GM18519 (cell line): ENCODE results near the gene TSC22D4.
"Not testable (repeated sequence)": the region's sequence is repeated elsewhere in the genome, so short reads cannot be mapped to it uniquely, and the experiment has no call there.

Experiments
- ATAC-seq: cut with Tn5 transposase; IDR thresholded peaks from one replicate; pipeline ENCODE4 v1.9.1; 2021; ENCODE audit warnings: mild to moderate bottlenecking, moderate library complexity; ENCODE audit not compliant: unreplicated experiment, low FRiP score

Gene TSC22D4

DNA sequence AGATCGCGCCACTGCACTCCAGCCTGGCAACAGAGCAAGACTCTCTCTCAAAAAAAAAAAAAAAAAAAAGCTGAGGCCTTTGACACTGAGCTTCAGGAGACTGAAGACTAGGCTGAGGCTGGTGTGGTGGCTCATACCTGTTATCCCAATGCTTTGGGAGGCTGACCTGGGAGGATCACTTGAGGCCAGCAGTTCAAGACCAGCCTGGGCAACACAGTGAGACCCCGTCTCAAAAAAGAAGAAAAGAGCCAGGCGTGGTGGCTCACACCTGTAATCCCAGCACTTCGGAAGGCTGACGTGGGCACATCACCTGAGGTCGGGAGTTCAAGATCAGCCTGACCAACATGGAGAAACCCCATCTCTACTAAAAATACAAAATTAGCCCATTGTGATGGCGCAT is 31.7 kb downstream of the TSC22D4 start:
- not testable (repeated sequence) for ATAC-seq

DNA sequence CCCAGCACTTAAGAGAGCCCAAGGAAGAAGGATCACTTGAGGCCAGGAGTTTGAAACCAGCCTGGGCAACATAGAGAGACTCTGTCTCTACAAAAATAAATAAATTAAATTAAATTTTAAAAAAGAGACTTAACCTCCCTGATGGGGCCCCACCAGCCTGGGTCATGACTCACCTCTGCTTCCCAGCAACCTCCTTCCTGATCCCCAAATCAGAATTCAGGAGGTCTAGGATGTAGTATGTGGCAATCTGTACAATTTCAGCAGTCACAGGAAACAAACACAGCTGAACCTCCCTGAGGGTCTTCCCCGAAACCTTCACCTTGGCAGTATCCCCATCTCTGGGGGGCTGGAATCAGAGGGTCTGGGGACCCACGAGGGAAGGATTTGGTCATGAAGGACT is 33.0 kb downstream of the TSC22D4 start:
- no peak for ATAC-seq

DNA sequence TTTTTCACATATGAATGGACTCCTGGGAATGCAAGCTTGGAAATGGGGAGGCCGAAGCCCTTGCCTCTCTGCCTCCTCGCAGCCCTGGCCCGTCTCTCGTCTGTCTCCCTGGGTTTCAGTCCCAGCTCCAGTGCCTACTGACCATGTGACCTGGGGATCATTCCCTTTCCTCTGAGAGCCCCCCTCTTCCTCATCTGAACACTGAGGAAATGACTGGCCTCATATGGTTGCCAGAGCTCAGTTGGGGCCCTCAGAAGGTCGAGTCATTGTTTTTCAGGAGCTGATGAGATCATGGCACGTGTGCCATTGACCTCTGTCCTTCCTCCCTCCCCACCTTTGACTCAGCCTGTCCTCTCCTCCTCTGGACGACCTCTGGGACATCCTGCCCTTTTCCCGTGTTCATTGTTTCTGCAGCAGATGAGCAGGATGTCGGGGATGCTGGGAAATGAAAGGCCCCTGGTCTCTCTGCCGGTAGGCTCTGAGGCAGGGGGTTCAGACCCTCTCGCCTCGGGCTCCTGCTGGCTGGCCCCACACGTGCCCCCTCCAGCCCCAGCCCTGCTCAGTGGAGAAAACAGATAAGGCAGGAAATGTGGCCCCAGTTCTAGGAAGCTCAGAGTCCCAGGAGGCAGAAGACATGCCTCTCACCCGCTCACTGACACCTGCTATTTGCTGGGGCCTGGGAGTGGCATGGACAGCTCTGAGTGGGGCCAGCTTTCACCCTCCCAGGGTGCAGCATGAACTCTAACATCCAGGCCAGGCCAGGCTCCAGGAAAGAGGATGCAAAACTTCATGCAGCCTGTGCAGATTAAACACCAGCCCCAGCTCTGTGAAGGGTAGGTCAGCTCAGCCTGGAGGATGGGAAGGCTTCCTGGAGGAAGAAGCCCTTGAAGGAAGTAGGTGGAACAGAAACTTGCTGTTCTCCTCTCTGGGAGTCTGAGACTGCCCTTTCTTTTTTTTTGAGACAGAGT is 34.4 kb downstream of the TSC22D4 start:
- no peak for ATAC-seq

DNA sequence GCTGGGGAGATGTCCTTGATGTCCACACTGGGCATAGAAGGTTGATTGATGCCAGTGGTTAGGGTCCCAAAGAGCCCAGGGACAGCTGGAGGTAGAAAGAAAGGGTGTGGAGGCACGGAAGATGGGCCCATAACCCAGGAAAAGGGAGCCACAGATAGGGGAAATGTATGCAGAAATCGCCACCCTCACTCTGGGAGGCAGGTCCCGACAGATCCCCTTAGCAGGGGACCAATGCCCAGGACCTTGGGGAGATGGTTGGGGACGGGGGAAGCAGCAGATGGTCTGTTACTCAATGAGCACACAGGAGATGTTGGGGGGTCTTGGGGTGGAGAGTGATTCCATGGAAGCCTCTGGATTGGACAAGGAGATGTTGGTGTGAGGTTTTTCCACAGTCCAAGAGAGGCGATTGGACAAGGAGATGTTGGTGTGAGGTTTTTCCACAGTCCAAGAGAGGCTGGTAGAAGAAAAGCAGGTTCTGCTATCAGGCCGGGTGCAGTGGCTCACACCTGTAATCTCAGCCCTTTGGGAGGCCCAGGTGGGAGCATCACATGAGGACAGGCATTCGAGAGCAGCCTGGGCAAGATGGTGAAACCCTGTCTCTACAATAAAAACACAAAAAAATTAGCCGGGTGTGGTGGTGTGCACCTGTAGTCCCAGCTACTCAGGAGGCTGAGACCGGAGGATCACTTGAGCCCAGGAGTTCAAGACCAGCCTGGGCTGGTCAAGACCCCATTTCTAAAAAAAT is 35.7 kb downstream of the TSC22D4 start:
- no peak for ATAC-seq

DNA sequence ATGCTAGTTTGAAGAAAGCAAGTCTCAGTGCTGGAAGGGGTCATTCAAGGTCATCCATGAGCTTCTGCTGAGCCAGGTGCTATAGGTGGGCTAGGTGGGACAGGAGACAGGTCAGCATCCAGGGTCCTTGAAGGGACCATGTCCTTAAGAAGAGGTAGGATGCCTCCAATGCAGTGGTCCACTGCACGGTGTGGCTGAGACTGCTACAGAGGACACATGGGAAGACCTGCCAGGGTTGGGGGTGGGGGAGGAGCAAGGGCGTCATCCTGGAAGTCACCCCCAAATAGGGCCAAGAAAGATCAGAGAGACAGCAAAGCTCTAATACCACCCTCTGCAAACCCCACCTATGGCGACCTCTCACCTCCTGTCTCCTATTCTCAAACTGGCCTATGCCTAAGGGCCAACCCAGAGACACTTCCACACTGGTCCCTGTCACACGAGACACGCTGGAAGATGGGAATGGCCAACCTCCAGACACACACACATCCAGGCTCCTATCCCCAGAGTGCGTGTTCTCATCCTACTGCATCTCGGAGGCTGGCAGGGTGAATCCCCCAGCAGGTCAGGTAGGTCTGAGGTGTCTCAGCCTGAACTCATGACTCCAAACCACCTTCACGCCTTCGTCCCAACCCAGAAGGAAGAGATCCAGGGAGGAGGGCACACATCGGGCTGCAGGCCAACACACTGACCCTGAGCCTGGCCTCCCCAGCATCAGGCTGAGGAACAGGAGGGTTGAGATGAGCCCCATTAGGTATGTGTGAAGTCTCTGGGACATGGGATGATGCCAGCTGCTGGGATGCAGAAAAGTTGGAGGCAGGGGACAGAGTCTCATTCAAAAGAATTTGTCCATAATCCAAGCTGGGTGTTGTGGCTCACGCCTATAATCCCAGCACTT is 37.1 kb downstream of the TSC22D4 start:
- no peak for ATAC-seq

DNA sequence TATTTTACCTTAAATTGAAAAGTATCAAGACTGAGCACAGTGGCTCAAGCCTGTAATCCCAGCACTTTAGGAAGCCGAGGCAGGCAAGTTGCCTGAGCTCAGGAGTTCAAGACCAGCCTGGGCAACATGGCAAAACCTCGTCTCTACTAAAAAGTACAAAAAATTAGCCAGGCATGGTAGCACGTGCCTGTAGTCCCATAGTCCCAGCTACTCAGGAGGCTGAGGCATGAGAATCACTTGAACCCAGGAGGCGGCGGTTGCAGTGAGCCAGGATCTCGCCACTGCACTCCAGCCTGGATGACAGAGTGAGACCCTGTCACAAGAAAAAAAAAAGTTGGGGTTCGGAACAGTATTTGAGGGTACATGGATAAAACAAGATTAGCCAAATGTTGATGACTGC is 39.8 kb downstream of the TSC22D4 start:
- not testable (repeated sequence) for ATAC-seq

DNA sequence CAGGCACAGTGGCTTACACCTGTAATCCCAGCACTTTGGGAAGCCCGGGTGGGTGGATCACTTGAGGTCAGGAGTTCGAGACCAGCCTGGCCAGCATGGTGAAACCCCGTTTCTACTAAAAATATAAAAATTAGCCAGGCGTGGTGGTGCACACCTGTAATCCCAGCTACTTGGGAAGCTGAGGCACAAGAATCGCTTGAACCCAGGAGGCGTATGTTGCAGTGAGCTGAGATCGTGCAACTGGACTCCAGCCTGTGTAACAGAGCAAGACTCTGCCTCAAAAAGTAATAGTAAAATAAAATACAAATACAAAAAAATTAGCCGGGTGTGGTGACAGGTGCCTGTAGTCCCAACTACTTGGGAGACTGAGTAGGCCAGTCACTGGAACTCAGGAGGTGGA is 40.3 kb downstream of the TSC22D4 start:
- ATAC-seq = not testable (repeated sequence)

DNA sequence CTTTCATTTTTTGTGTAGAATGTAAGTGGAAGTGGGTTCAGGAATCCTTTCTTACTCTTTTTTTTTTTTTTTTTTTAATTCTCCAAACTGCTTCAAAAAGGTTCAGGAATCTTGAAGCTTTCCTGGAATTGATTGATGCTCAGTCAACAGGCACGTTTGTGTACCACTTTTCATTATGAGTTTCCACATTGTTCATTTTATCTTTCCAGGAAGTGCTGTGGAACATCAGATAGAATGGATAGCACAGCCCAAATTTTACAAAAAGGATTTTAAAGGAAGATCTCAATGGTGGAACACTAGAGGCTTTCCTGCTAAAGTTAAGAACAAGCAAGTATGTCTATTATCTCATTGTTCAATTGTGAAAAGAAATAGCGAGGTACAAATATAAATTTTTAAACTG is 40.8 kb downstream of the TSC22D4 start:
- ATAC-seq = no peak

DNA sequence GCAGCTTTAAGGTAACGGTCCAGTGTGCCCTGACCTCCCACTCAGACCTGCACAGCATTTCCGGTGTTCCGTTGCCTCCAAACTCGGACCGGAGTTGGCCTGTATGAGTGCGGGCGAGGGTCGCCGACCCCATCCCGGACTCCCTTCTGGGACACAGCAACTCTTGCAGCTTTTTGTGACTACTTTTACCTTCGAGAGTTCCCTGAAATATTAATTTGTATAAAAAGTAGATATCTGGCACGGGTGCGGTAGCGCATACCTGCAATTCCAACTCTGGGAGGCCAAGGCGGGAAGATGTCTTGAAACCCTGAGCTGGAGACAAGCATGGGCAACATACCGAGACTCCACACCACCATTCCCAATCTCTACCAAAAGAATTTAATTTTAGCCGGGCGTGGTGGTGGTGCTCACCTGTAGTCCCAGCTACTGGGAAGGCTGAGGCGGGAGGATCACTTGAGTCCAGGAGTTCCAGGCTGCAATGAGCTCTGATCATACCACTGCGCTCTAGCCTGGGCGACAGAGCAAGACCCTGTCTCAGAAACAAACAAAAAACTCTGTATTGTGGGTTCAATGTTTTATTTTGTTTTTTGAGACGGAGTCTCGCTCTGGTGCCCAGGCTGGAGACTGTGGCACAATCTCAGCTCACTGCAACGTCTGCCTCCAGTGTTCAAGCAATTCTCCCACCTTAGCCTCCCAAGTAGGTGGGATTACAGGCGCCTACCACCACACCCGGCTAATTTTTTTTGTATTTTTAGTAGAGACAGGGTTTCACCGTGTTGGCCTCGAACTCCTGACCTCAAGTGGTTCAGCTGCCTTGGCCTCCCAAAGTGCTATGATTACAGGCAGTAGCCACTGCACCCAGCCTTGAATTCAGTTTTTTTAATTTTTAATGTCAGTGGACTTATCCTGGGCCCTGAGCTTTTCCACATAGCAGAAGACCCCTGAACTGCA is 41.6 kb downstream of the TSC22D4 start:
- no peak for ATAC-seq

DNA sequence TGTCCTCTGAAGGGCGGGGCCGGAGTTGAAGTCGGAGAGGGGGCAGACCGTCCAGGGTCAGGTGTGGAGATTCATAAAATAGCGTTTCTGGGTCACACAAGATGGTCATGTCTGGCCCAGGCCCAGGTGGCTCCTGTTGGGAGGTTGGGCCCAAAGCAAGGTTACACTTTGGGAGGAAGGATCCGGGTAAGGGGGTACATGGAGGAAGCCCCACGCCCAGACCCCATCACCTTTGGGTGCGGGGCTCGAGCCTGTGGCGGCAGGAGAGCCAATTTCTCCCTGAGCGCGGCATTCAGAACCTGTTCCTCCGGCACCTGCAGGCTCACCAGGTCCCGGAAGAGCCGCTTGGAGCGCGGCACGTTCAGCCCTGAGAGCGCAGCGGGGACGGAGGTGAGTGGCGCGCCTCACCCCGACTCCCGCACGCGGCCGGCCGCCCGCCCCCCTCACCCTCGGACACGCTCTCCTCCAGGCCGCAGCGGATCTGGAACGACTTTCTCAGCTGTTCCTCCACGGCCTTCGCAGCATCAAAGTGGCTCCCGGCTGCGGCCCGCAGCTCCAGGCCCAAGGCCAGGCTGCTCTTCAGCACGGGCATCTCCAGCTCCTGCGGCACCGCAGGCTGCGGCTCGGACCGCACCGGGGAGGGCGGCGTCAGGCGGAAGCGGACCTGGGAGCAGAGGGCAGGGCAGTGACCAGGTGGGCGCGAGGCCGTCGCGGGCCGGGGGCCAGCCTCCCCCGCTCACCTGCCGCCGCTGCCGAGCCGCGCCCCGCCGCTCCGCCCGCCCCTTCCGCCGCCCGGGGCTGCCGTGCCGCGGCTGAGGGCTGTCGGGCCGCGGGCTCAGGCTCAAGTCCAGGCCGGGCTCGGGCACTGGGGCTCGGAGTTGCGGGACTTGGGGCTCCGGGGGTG is 43.4 kb downstream of the TSC22D4 start:
- peak; percentile 3 for ATAC-seq

DNA sequence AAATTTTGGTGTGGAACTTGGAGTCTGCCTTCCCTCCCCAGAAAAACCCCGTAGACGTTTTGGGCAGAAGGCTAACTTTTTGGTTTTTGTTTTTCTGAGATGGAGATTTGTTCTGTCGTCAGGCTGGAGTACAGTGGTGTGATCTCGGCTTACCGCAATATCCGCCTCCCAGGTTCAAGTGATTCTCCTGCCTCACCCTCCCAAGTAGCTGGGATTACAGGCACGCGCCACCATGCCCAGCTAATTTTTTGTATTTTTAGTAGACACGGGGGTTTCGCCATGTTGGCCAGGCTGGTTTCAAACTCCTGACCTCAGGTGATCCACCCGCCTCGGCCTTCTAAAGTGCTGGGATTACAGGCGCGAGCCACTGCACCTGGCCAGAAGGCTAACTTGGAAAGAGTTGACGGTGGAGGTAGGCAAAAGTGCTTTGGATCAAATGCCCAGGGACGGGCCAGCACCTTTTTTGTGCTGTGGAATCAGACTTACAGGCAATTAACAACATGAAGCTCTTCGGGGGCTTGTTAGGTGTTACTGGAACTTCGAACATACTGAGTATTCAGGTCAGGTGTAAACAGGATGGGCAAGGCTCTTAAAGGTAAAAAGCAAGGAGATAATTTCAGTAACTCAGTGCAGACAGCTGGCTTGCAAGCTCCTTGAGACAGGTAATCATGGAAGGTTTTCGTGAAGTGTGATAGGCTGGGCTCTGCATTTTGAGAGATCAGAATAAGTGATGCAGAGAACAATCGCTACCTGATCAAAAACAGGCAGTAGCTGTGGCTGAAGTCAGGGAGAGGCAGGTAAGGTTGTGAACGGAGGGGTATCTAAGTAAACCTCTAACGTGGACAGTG is 44.5 kb downstream of the TSC22D4 start:
- no peak for ATAC-seq

DNA sequence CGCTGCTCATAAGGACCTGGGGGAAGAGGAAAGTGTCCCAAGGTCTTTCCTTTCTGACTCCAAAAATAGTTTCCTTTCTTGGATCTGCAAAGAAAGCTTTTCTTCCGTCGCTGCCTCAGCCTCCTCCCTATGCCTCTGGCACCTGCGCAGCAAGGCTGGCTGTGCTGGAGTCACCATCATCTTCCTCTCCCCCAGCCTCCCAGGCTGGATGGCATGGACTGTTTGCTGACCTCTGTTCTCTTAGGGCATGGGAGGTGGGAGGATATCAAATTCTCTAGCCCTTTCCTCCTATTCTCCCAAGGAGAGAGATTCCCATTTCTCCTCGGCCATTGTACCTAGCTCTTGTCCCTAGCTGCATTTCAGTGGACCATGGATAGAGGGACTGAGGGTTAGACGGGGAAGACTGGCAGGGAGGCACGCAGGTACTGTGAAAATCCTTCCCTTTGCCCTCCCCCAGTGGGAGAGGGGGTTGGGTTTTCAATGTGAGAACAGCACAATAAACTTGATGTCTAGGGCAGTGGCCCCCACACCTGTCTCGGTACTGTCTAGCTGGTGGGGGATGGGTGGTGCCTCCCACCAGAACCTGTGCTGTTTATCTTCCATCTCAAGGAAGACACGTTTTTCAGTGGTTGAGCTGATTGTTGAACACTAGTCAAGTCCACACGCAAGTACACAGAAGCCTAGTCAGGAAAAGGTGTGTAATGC is 45.3 kb downstream of the TSC22D4 start:
- ATAC-seq = no peak

DNA sequence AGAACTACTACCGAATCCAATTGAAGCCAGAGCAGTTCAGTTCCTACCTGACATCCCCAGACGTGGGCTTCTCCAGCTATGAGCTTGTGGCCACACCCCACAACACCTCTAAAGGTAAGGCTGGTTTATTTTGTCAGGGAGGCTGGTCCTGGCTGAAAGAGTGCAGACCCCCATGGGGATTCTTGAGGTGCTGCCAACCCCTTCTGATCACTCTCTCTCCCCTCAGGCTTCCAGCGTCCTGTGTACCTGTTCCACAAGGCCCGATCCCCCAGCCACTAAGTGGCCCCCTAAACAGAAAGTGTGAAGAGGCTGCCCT is 45.8 kb downstream of the TSC22D4 start:
- ATAC-seq = no peak

DNA sequence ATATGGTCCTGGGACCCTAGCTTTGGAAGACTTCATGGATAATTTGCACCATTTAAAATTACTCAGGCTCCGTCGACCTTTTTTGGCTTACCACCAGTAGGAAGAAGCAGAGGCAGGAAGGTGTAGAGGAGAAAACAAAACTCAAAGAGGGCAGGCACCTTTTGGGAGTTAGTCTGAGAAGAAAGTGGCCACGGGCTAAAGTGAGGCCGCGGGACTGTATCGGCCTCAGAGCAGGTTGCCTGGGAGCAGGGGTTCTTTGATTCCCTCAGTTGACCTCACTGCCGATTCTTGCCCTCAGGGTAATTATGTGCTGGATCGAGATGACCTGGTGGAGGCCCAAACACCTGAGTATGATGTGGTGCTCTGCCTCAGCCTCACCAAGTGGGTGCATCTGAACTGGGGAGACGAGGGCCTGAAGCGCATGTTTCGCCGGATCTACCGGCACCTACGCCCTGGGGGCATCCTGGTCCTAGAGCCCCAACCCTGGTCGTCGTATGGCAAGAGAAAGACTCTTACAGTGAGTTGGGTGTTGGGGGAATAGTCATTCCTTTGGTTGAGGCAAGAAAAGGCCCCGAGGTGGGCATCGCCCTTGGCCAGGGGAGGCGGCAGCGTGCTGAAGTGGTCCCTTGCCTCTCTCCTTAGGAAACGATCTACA is 46.3 kb downstream of the TSC22D4 start:
- ATAC-seq = no peak

DNA sequence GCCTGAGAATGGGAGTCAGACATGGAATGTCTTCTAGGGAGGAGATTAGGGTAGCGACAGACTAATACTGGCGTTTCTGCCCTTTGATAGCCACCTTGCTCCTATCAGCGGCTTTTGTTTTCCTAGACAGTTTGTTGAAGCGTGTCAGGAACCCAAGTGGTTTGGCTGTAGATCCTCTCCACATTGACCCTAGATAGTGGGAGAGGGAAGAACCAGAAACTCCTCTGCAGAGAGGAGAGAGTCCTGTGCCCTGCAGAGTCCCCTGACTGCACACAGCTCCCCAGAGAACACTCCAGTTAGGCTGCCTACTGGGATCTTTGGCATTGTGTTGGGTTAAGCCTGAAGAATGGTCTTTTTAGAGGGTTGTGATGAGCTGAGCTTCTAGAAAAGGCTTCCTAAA is 47.0 kb downstream of the TSC22D4 start:
- ATAC-seq = no peak

DNA sequence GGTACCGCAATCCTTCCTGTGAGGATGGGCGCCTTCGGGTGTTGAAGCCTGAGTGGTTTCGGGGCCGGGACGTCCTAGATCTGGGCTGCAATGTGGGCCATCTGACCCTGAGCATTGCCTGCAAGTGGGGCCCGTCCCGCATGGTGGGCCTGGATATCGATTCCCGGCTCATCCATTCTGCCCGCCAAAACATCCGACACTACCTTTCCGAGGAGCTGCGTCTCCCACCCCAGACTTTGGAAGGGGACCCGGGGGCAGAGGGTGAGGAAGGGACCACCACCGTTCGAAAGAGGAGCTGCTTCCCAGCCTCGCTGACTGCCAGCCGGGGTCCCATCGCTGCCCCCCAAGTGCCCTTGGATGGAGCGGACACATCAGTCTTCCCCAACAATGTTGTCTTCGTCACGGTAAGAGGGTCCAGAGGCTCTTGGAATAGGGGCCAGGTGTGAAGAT is 47.7 kb downstream of the TSC22D4 start:
- no peak for ATAC-seq
